Stimulated activated CD4-positive, alpha-beta T cell treated with anti-CD3 and anti-CD28 coated beads, Interleukin-12 subunit alpha, Interleukin-12 subunit beta, amount 100 ng/mL, for 24 hours (primary cell): ENCODE results near the gene HPSE2.
"Not testable (repeated sequence)": the region's sequence is repeated elsewhere in the genome, so short reads cannot be mapped to it uniquely, and the experiment has no call there.

Experiments used
- DNase-seq, 2 experiments: peaks; one replicate each; pipeline ENCODE4 v3.0.0-alpha.2; 2020; ENCODE audit warnings: low read depth in 2 of 2

Gene HPSE2

DNA sequence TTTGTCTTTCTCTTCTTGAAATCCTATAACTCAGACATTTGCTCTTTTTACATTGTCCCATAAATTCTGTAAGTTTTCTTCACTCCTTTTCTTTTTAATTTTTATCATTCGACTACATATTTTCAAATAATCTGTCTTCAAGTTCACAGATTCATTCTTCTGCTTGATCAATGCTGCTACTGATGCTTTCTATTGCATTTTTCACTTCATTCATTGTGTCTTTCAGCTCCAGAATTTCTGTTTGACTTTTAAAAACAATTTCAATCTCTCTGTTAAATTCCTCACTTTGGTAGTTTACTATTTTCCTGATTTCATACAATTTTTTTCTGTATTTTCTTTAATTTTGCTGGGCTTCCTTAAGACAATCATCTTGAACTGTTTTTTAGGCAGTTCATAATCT lies 230.4 kb downstream of the HPSE2 start:
- no peak for DNase-seq

DNA sequence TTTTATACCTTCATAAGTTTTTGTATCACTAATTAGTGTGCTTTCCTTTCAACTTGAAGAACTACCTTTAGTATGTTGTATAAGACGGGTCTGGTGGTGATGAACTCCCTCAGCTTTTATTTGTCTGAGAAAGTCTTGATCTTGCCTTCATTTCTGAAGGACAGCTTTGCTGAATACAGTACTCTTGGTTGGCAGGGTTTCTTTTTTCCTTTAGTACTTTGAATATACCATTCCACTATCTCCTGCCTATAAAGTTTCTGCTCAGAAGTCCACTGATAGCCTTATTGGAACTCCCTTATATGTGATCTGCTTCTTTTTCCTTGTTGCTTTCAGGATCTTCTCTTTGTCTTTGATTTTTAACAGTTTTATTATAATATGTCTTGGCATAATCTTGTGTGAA lies 230.9 kb downstream of the HPSE2 start:
- DNase-seq: no peak

DNA sequence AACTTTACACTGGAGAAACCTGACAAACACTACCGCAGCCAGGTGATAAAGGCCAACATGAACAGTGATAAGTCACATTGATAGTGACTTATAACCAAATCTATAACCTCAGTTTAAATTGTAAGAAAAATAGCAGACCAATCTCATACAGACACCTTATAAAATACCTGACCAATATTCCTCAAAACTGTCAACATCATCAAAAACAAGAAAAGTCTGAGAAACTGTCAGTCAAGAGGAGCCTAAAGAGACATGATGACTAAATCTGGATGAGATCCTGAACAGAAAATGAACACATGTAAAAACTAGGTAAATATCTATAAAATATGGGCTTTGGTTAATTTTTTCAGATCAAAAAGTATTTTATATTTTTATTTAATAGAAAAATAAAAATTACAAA lies 233.3 kb downstream of the HPSE2 start:
- no peak for DNase-seq

DNA sequence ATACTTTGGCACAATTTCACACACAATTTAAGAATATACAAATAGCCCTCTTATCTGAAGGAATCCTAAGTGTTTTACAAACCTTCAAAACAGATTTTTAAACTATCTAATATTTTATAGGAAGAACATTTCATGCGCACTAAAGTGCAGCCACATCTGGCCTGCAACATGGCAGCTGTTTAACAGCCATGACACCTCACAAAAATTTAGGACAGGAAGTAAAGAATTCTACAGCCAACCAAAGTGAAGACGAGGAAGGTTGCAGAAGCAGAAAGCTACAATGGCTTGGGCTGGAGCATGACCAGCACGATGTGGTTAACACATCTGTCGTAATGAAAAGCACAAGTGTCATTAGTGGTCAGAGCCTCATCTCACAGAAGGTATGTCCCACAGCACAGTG lies 238.1 kb downstream of the HPSE2 start:
- no peak for DNase-seq

DNA sequence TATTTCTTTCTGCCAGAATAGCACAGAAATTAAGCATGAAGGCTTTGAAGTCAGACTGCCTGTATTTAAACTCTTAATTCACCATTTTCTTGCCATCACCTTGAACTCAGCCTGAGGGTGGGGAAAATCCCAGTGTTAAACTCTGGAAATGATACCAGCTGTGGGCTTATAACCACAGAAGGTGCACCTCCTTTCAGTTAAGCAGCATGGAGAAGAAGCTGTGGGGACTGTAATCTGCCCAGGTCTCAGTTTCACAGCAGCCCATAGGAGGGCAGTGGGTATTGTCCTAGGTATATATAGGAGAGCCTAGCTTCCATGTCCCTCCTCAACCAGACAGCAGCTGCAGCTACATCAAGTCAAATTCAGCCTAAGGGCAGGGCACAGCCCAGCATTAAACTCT lies 241.6 kb downstream of the HPSE2 start:
- DNase-seq: no peak

DNA sequence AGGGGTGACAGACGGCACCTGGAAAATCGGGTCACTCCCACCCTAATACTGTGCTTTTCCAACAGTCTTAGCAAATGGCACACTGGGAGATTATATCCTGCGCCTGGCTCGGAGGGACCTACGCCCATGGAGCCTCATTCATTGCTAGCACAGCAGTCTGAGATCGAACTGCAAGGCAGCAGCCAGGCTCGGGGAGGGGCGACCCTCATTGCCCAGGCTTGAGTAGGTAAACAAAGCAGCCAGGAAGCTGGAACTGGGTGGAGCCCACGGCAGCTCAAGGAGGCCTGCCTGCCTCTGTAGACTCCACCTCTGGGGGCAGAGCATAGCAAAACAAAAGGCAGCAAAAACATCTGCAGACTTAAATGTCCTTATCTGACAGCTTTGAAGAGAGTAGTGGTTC lies 251.9 kb downstream of the HPSE2 start:
- not testable (repeated sequence) for DNase-seq

DNA sequence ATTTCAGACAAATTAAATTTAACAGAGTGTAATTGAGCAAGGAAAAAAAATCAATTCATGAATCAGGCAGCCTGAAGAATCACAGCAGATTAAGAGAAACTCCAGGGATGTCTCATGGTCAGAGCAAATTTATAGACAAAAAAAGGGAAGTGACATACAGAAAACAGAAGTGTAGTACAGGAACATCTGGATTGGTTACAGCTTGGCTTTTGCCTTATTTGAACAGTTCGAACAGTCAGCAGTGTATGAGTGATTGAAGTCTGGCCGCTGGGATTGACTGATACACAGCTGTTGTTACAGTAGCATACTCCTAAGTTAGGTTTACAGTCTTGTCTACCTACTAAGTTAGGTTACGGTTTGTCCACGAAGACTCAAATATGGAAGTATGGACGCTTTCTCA lies 255.3 kb downstream of the HPSE2 start:
- no peak for DNase-seq

DNA sequence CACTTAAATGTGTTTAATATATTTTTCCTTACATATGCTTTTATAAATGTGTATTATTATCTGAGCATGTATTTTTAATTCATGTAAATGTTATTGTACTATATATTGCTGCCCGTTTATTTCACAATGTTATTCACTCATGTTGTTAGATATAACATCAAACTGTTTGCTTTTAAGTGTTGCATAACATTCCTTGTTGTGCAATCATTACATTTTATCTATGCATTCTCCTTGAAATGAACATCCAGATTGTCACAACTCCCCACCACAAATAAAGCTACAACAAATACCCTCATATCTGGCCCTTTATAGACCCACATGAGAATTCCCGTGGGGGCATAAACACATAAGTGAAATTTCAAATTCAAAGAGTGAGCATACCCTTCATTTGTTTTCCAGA lies 264.2 kb downstream of the HPSE2 start:
- no peak for DNase-seq

DNA sequence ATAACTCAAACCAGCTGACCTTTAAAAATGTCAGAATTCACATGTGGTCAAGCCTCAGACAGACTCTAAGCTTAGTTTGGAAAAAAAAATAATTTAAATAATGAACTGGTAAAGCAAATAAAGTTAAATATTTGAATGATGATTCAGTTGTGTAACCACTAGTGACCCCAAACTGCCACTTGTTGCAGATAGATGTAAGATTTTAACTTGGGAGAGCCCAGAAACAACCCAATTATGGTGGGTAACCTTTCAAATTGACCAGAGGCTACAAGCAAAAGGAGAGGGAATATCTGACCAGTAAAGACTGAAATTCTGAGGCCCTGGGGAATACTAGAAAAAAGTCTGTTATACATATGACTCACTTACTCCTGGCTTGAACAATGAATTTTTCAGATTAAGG lies 268.1 kb downstream of the HPSE2 start:
- DNase-seq: no peak

DNA sequence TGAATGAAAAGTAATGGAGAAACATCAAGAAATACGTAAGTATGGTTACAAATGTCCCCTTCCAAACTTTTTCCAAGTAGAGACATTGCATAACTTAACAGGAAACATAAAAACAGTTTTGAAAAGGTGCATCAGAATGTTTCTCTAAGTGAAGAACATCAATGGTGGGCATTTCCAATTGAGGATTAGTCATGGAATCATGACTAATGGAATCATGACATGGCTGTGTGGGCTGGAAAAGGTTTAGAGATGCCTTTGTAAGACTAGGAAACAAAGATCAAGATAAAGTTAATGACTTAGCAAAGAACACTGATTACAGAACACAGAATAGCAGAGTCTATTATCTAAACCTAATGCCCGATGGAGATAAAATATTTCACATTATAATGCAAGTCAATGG lies 272.0 kb downstream of the HPSE2 start:
- no peak for DNase-seq

DNA sequence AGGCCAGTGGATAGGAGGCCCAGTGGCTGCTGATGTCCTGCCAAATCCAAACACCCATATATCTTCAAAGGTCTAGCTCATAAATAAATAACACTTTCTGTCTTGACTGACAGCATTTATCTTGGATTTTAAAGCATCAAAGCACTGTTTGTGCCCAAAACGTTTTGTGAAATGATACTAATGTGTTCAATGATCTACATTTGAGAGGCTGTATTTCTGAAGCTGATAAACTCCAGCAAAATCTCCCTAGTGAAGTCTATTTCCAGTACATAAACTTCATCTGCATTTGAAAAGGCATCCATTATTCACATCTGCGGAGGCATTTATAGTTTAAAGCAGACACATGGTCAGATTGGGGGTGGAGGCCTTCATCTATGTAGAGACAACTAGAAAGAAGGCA lies 276.3 kb downstream of the HPSE2 start:
- DNase-seq: no peak

DNA sequence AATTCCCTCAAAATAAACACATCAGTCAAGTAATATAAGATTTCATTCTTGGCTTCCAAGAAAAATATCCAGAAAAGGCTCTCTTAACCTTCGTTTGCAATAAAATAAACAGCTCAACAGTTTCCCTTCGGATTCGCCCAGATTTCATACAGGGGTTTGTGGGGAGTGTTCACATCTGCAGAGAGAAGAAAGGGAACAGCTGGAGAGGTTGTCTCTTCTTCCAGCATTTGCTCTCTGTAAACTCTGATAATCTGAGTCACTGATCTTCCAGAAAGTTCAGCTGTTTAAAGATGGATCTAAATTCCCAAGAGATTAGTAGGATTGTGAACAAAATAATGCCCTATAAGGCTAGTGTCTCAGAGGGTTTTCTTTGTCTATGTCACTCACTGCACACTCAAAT lies 277.9 kb downstream of the HPSE2 start:
- no peak for DNase-seq

DNA sequence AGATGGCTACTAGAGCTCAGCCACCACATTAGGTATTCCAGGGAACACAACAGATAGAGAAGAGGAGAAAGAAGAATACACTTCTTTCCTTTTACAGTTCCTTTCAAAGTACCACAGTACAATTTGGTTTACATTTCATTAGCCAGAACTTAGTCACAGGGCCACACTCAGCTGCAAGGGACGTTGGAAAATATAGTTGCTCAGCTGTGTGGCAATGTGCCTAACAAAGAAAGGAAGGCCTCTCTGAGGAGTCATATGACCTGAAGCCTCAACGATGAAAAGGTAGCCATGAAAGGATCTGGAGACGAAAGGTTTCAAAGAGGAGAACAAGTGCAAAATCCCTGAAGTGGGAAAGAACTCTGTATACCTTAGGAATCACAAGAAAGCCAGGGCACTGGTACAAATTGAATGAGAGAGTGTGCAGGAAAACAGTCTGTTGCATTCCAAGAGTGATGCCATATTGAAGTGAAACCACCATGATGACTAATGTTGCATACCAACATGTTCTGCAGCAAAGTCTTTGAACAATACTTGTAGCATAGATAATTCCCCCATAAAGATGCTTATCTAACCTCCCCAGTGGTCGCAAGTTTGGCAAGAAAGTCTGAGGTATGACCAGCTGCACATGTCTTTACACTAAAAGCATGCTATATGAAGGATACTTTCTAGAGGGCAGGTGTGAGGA lies 278.9 kb downstream of the HPSE2 start:
- no peak for DNase-seq

DNA sequence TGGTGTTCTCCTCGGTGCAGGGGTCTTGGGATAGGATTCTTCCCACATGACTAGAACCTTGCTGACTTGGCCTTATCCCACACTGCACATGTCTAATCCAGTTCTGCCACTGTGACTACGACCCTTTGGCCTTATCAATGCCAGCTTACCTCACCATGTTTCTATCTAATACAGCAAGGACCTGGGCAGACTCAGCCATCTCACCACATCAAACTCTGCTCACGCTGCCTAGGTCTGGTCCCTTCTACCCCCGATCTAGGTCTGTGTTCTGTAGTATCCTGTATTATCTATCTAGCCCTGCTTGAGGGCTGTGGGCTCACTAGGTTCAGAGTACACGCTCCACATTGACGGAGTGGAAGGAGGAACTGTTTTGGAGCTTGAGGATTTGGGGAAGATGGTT lies 282.4 kb downstream of the HPSE2 start:
- no peak for DNase-seq

DNA sequence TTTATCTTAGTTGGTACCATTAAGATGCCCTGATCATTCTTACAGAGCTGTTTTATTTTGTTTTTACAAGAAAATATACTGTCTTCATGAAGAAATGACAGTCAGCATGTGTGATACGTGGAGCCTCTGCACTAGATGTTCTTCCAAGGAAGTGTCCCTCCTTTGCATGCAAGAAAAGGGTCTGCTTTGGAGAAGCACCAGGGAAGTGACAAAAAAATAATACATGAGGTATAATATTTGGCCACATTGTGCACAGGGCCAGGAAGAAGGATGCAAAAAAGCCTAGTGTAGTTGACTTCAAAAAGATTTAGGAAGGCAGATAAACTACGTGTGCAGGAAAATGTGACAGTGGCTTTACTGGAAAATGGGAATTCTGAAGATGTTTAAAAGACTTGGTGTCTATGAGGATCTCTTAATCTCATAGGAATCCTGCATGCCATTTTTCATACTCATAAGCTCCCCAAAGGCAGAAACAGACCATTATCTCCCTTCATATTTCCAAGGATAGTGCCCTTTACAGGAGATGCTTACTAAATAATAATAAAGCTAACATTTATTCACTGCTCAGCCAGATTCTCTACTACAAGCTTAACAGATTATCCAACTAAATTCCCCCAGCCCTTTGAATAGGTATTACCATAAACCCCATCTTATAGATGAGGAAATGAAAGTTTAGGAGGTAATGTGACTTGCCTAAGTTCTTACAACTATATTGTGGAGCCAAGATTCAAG lies 284.2 kb downstream of the HPSE2 start:
- DNase-seq: no peak

DNA sequence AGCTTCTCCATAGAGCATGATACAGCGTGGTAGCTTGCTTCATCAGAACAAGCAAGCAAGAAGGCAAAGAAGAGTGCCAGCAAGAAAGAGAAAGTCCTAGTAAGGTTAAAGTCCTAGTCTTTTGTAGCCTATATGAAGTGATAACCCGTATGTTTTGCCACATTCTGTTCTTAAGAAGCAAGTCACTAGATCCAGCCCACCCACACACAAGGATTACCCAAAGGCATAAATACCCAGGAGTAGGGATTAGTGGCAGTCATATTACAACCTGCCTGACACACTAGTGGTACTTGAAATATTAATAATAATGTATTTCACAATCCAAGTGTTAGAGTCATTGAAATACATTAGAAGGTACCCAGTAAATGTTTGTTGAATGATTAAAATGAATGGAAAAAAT lies 285.5 kb downstream of the HPSE2 start:
- DNase-seq: no peak

DNA sequence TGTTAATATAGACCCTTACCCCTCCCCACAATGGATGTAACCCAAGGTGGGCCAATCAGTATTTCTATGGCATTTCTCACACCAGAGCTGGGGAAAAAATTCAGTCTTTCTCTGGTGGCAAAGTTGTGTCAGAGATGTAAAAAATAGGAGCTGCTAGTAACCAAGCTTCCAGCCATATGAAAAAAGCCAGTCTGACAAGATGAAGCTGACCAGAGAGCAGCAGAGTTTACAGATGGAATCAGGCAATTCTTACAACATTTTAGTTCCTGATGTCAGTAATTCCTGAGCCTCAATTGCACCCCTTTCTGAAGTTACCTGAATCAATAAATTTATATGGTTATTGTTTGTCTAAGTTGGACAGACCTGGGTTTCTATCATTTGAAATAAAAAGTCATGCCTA lies 286.3 kb downstream of the HPSE2 start:
- no peak for DNase-seq

DNA sequence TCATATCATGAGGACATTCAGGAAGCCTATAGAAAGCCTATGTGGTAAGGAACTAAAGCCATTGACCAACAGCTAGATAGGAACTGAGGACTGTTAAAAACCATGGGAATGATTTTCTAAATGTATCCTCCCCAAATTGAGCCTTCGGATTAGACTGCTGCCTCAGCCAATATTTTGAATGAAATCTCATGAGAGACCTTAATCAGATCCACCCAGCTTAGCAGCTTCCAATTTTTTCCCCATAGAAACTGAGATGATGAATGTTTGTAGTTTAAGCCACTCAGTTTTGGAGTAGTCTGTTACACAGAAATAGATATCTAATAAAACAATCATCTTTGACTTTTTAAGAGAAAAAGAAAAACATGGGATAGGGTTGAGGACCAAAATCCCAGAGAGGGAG lies 292.0 kb downstream of the HPSE2 start:
- no peak for DNase-seq

DNA sequence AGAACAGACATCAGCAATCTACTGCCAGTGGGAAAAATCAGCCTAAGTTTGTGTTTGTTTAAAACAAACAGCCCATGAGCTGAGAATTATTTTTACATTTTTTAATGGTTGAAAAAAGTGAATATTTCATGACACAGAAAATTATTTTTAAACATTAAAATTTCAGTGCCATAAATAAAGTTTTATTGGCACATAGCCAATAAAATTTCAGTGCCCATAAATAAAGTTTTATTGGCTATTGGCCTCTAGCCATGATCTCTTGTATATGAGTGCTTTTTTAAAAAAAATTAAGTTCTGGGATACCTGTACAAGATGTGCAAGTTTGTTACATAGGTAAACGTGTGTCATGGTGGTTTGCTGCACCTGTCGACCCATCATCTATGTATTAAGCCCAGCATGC lies 305.9 kb downstream of the HPSE2 start:
- no peak for DNase-seq

DNA sequence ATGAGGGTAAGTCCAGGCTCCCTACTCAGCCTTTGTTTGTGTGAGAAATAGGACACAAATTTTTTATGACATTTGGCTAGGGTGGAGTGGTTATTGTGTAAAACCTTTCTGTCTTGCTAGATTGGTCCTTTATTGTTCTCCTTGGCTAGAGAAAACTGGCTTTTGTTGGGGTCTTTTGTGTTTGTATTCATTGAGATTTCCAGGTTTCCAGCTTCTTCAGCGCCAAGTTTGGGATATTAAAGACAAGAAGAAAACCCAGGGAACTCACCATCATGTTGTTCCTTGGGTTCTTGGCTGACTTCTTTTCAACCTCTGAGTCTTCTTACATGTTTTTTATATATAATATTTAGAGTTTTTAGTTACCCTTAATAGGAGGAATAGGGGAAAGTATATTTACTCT lies 310.0 kb downstream of the HPSE2 start:
- DNase-seq: no peak

DNA sequence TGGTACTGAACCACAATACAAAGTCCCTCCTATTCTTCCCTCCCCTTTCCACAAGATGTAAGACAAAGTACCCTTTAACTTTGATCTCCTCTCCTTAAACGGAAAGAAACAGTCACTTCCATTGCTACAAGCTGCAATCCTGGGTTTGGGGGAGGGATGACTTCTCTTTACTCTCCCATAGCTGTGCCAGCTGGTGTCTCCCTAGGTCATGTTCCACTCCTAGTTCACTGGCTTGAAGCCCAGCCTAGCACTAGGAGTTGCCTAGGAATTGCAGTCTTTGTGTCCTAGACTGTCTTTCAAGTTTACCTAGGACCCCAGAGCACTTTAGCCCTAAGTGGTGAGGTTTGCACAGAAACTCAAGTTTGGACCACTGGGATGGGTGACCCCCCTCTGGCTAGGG lies 311.1 kb downstream of the HPSE2 start:
- no peak for DNase-seq

DNA sequence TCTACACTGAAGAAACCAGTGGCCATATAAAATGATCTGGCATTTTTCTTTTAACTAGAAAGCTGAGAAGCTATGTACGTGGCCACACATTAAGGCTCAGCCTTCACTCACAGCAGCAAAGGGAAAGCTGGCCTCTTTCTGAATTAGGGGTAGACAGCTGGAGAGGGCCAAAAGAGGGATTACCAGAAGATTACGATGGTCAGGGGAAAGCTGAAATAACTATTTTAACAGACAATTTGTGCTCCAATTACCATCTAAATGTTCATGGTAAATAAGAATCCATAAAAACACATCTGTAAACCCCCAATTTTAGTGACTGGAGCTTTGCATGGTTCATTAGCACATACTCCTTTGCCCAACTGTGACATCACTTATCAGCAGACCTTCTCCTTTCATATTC lies 314.3 kb downstream of the HPSE2 start:
- no peak for DNase-seq

DNA sequence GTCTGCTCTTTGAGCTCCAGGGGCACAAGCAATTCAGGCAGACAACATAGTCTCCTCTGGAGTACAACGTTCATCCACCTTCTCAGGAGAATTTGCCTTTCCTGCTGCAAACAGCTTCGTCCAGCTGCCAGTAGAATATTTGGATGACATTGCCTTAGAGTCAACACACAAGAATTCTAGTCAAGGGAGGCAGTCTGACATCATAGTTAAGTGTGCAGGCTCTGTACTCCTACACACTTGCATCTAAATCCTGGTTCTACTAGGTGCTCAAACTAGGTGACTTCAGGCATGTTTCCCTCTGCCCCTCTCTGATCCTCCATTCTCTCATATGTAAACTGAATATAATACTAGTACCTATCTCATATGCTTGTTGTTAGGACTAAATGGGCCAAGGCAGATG lies 314.8 kb downstream of the HPSE2 start:
- no peak for DNase-seq

DNA sequence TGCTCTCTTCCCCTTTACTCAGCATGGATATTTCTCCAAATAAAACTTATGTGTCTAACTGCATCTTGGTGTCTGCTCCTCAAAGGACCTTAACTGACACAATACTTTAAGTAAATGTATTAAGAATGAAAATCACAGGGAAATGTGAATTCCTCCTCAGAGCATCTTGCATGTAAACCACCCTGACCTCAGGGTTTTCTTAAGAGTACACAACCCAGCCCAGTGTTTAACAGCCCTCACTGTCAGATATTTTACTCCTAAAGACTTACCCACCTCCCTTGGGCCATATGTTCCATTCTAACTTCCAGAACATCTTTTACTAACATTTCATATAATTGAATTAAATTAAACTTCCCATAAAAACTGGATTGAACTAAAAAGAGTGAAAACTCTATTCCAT lies 315.3 kb downstream of the HPSE2 start:
- no peak for DNase-seq
